GOT3 (cell line): Measurements from ENCODE around the gene DTX4.

ENCODE experiments used
- DNase-seq: peaks from one replicate; lab custom pipeline; 2025; ENCODE audit warnings: mixed read lengths; lab: John Stamatoyannopoulos, UW

Gene DTX4

DNA sequence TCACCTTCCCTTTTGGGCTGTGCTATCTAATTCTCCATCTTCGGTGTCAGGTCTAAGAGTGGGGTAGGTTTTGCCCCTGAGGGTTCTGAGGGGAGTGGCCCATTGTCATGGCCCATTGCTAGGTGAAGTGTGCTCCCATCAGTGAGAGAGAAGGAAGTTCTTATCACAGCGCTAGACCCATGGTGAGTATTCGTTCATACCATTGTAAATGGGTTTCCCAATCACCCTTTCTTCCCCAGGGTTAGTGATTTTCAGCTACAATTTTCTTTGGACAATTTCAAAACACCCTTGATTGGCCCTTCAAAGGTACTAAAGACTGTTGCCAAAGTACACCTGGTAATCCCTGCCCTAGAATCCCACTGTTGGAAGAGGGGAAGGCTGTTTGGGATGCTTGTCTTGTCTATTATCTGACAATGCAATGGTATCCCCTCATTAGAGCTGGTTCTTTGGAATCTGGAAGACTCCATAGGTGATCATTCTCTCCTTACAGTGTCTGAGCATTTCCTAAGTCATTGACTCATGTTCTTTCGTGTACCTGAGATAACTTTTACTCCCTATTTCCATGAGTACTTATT, 20.6 kb downstream of the DTX4 start:
- DNase-seq = no peak

DNA sequence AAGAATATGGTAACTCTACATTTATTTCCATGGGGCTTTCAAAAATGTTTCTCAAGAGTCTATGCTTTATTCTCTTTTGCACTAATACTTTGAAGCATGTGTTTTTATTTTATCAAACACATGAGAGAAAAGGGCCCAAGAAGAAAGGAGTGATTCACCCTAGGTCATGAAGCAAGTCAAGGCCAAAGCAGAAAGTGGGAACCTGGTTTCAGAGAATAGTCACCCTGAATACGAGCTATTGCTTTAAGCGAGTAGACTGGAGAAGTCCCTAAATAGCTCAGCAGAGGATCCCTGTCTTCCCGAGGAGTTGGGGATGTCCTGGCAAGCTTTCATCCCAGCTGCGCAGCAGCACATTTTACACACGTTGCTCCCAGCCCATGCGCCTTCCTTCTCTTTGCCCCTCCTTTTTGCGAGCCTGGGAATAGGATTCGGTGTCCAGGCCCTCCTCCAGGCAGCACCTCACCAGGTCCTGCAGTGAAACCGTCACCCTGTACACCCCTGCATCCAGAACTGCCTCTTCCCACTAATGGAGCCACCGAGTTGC, 21.7 kb downstream of the DTX4 start:
- no peak for DNase-seq

DNA sequence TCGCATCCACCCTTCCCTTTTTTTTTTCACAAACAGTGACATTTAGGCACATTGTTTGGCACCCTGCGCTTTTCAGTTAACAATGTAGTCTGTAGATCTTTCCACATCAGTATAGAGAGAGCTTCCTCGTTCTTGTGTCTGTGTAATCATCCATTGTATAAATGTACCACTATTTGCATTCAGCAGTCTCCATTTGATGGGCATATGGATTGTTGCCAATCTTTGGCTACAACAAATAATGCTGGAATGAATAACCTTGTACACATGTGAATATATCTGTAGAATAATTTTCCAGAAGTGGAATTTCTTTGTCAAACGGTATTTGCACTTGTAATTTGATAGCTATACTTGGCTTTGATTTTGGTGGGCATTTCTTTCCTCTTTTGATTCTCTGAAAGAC, 23.7 kb downstream of the DTX4 start:
- no peak for DNase-seq

DNA sequence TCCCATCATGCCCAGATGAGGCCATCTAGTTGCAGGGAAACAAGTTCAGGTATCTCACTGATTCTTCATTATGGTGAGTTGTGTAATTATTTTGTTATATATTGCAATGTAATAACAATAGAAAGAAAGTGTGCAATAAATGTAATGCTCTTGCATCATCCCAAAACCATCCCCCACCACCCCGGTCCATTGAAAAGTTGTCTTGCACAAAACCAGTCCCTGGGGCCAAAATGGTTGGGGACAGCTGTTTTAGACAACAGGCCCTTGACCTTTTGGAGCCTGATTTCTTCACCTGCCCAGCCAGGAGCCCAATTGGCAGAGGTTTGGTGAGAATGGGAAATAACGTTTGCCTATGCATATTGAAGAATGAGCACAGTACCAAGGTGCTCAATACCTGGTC, 24.8 kb downstream of the DTX4 start:
- DNase-seq = no peak

DNA sequence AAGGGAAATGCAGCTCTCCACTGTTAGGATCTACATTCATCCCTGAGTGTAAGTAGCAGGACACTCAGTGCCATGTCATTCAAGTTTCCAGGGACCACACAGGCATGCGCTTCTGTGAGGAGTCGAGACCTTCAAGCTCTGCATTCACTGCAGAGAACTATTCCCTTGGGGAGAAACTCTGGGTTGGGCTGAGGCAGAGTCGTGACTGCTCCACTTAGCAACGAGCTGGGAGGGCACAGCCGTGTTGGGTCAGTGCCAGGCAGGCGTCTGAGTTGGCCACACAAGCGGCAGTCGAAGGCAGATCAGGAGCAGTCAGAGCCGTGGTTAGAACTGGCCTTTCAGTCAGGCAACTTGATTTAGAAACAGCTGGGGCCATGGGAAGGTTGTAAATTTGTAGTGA, 26.1 kb downstream of the DTX4 start:
- peak; percentile 41 for DNase-seq

DNA sequence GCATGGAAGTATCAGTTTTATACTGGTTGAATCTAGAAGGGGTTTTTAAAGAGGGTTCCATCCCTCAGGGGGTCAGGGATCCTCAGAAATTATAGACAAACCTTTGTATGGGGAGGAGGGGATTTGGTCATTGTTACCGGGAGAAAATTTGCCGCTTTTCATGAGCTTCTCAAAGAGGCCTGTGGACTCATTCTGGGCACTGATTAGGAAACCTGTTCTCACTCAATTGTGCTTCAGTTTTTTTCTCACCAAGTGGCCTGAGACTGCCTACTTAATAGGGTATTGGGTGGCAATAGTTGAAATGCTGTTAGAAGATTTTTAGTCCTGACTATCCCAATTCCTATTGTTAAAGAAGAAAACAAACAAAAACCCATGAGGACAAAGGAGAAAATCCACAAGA, 26.8 kb downstream of the DTX4 start:
- DNase-seq = no peak

DNA sequence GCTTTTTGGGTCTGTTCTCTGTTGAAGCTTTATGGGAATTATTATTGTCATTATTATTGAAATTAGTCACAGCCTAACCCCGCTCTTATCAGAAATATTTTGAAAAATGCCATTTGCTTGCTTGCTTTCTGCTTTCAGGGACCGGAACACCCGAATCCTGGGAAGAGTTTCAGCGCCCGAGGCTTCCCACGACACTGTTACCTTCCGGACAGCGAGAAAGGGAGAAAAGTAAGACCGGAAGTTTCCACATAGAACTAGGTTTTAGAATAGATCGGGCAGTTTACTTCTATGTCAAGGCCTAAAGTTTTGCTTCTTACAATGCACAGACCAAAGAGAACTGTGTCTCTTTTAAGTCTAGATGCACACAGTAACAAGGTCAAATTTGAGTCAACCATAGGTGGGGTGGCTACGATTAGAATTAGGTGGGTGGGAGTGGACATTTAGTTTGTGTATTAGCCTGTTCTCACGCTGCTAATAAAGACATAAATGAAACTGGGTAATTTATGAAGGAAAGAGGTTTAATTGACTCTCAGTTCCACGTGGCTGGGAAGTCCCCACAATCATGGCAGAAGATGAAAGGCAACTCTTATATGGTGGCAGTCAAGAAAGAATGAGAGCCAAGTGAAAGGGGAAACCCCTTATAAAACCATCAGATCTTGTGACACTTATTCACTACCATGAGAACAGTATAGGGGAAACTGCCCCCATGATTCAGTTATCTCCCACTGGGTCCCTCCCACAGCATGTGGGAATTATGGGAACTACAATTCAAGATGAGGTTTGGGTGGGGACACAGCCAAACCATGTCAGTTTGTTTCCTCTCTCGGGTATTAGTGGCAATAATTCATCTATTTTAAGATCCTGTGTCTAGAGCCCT, 27.9 kb downstream of the DTX4 start:
- no peak for DNase-seq

DNA sequence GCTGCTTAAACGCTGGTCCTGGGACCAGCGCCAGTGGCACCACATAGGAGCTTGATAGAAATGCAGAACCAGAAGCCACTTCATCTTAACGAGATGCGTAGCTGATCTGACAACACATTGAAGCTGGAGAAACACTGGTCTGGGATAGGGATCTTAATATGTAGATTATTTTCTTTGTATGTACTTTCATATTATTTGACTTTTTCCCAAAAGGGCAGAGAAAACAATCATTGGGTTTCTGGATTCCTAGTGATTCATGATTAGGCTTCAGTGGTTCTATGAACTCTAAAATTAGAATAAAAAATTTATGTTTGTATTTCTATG, 28.5 kb downstream of the DTX4 start:
- no peak for DNase-seq

DNA sequence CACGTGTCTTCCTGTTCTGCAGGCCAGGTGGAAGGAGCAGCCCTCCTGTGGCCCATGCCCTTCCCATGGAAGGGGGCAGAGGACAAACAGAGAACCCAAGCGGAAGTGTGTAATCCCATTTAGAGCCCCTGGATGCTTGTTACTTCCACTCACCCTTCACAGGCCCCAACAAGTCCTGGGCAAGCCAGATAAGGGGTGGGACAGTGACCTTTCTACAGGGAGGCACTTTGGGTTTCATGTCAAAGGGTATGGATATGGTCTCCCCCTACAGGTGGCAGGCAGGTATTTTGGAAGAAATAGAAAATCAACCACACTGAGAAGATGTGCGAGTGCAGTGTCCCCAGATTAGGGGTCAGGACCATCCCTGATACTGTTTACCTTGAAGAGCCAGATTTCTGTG, 29.4 kb downstream of the DTX4 start:
- DNase-seq = no peak

DNA sequence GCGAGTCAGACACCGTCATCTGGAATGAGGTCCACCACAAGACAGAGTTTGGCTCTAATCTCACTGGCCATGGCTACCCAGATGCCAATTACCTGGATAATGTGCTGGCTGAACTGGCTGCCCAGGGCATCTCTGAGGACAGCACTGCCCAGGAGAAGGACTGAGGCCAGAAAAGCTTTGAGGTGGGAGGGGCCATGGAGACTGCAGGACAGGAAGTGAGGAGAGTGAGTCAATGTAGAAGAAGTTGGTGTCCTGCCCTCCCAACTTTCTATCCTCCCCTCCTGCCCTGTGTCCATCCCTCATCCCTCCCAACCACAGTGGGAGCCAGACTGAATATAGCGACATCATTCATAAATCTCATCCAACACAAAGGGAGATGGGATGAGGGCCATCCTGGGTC, 32.8 kb downstream of the DTX4 start:
- no peak for DNase-seq

DNA sequence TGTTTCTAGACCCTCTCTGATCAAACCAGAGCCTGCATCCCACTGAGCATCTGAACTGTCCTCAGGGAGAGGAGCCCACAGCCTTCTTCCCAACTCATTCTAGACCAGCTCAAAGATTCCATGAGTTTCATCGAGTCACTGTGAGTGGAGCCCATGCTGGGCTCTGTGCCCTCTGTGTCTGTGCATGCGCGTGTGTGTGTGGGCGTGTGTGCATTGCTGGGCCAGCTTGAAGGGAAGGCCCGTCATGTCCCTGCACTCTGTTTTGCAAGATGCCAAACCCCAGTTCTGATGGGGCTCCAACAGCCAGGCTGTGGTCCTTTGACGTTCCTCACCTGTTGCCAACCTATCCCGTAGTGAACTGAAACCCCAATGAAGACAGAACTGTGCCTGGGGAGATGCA, 33.7 kb downstream of the DTX4 start:
- DNase-seq = no peak

DNA sequence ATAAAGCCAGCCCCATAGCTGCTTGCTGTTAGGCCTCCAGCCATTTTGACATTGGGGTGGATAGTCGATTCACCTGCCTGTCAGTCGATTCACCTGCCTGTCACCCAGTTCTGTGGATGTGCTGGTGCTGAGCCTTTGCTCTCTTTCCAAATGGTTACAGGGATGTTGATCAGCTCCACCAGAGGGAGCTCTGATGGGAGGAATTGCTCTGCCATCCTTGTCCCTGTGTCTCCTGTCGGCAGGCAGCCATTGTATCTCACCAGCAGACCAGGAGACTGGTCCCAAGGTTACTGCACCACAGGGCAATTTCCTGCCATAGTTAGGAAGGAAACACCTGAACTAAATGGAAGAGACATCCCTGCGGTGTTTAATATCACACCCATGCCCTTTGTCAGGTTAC, 34.7 kb downstream of the DTX4 start:
- no peak for DNase-seq

DNA sequence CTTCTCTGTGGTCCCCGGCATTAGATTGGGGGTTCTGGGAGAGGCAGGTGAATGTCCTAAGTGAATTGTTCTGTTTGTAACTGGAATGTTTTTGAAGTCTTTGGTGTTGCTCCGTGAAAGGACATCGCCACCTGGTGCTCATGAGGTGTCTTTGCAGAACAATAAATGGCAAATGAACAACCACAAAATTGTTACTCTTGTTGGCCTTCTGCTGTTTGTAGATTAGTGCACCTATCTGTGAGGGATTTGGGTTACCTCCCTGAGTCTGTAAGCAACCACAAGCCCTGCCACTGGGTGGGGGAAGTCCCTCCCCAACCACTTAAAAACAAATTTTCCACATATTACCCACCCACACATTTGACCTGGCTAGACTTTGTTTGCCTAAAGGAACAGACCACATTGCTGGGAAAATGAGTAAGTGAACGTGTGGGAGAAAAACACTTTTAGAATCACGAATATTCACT, 36.1 kb downstream of the DTX4 start:
- no peak for DNase-seq

DNA sequence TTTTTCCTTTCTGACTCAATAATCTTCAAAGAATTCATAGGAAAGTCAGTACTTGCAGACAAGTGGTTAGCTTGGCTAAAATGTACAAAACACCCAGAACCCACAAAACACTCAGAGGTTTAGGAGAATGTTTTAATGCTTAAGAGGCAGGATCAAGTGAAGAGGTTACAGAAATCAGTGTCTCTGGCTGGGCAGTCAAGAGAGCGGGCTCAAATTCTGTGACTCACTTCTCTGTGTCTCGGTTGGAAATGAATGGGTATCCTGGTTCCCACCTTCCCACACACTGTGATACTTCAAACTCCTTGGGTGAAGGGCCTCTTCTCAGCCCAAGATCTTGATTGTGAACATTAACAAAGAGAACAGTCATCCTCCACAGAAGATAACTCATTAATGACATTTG, 37.0 kb downstream of the DTX4 start:
- no peak for DNase-seq

DNA sequence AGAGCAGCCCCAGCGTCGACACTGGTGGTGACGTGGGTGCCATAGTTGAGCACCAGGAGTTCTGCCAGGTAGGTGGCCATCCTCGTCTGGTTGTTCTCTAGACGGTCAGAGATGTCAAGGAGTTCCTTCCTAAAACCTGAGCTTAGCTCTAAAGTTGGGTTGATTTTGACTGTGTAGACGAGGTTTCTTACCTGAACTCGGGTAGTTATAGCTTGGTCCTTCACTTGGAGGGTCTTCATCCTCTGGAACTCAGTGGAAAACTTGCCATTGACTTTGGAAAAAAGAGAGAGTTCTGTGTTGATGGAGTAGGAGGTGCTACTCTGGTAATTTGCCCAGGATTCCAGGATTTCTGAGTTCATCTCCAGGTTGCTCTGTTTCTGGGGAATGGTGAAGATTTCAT, 40.3 kb downstream of the DTX4 start:
- no peak for DNase-seq

DNA sequence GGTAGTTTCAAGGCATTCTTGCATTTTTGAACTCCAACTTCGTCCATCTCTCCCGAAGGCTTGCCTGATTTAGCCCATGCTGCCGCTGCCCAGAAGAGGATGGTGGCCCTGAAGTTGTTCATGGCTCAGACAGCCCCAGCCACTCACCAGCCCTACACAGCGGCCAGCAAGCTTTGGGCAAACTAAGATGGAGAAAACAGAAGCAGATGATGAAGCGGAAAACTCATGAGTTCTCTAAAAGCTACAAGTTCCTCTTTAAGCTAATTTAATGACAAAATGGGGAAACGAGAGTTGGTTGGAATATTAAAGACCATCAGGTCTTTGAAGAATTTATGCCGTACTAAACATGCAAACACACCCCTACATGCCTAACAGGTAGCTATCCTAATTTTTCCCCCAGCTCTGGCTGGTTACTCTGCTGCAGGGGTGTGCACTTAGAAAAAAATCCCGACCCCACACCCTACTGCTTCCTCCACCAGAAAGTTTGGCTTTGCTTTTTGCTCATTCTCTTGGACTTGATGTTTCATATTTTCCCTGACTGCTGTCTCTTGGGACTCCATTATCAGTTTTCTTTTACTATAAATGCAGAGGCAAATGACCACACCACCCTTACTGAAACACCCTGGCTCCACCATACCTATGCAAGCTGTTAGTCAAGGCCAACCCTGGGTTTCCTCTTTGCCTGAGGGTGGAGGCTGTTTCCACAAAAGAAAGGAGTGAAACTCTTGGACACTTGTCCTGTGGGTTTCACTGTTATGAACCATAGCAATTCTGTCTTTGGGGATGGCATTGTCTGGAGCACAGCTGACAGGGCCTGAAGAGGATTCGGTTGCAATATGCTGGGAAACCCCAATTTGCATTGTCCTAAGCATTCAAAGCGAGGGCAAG, 41.1 kb downstream of the DTX4 start, which contains the start of gene MPEG1:
MPEG1 (minus strand) TSS at position 184 of the 888 bp plus-strand sequence; CDS start at position 122, 62 bp downstream.
- no peak for DNase-seq

DNA sequence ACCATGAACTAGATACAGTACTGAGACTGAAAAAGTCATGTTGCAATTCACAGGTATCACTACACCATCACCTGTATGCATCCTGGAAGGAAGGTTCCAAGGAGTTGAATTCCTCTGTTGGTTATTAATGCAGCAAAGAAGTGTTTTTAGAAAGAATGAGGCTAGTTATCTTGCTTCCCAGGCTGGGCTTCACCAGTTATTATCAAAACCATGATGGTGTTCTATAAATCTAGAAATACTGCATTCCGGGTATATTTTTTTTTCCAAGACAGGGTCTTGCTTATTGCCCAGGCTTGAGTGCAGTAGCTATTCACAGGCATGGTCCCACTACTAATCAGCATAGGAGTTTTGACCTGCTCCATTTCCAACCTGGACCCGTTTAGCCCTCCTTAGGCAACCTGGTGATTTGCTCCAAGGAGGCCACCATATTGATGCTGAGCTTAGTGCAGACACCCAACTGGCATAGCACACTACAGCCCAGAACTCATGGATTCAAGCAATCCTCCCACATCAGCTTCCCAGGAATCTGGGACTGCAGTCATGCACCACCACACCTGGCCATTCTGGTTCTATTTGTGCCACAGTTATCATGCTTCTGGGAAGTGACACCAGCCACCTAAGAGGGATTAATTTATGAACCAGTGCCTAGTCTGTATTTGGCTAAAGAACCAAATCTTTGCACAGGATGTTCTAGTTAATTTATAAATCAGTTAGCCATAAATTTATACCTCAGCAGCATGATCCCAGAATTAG, 42.4 kb downstream of the DTX4 start:
- no peak for DNase-seq

DNA sequence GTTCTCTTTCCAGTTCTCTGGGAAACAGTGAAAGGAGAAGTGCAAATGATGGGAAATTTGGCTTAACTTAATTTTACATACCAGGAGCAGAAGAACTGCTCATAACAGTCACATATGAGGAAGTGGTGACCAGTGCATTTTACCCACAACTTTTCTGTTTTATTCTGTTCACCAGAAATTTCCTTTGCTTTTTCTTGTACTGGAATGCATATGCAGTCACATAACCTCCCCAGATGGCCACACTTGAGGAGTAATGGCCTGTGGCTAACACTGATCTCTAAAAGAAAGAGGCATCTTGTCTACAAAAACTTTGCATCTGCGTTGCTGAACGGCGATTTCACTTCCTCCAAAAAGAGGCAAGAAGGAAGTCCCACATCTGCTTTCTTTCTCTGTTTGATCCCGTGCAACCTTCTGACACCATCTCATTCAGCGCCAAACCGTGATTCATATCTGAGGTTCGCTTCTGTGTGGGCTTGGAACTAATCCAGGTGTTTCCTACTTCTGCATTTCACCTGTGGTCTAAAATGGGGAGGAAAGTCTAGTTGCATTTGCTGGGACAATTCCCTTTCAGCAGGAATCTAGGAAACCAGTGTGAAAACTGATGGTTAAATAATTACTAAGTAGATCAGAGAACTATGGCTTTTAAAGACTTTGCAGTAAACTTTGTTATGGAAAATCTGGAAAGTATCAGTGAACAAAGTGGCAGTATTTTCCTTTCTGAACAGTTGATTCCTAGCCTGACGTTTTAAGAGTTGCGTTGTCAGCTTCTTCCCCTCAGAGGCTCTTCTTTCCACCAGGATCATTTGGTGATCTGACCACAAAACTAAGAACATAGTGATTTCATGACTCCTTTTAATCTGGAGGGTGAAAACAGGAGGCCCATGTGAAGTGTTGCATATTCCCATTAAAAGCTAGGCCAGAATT, 45.0 kb downstream of the DTX4 start:
- no peak for DNase-seq

DNA sequence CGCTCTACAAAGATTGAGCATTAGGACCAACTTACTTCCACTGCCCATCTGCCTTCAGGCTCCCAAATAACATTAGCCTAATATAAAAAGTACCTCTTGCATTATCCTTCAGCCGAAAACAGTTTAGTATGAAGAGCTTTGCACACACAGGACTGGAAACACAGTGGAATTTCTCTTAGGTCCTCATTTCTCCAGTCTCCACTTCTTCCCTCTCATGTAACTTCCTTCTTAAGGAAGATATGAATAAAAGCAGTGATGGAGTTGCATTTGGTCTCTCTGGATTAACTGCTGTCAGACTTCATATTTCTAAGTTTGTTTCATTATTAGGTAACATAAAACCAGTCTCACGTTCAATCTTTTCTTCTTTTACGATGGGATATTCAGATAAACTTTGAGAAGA, 46.4 kb downstream of the DTX4 start:
- DNase-seq = no peak

DNA sequence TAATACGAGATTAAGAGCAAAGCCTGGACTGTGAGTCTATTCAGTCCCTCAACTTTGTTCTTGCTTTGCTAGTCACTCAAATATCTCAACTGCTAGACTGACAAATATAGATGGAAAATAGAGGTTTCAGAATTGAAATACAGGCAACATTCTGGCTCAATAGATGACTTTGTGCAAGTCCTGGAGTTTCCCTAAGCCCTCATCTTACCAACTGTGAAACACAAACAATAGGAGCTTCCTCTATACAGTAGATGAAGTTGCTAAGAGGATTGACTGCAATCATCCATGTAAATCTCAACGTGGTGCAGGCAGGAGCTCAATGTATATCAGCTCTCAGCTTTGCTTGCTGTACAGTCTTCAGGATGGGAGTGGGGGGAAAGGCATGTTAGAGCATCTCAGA, 47.0 kb downstream of the DTX4 start:
- DNase-seq = no peak

DNA sequence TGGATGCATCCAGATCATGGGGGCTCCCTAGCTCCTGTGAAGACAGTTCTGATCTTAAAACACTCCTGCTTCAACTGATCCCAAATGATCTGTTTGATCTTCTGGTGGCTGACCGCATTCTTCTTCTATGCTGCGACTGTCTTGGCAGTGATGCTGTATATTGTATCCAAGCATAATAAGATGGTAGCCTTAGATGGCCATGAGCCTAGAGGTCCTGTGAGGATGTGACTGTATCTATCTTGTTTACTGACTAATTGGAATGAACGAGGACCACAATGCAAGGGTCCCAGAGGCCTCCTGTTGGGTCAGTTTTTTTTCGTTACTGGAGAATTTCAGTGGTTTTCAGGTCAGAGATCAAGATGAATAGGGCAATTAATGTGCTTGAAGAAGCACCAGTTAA, 47.9 kb downstream of the DTX4 start:
- no peak for DNase-seq
